Right forelimb (tissue), 1 donor: ENCODE measurements around the gene EHBP1.
"Not testable (repeated sequence)": the region's sequence is repeated elsewhere in the genome, so short reads cannot be mapped to it uniquely, and the experiment has no call there.

Experiments
- DNase-seq: peaks from one replicate; pipeline ENCODE4 v3.0.0-alpha.2; 2018

The EHBP1 gene

DNA sequence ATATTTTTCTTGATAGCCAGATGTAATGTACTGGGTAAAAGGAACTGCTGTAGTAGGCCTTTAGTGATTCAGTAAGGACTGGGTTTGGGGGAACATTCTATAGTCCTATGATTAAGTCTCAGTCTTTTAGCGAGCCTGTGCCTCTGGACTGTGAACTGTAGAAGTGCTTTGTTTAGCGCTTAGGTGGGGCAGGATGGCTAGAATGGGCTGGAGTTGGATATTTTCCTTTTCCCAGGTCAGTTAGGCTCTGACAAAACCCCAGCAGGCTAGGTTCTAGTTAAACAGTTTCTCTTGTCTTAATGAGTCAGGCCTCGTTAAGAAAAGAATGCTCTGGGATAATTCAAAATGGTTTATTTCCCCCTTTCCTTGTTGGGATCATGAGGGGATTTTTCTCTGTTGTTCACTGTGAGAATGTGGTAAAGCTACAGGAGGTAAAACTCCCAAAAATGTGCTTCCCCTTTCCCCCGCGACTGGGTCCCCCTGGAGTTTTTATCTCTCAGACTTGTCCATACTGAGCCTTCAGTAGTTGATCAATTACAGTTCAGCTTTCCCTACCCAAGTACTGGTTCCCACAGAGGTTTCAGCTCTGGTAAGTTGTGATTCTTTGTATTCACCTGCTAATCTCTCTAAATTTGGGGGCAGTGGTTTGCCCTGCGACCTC lies 31.5 kb downstream of the EHBP1 start:
- no peak for DNase-seq

- no peak for DNase-seq
These were observed 33.7 kb downstream of the EHBP1 start for GRCh38 chr2:62738981-62739936.

DNA sequence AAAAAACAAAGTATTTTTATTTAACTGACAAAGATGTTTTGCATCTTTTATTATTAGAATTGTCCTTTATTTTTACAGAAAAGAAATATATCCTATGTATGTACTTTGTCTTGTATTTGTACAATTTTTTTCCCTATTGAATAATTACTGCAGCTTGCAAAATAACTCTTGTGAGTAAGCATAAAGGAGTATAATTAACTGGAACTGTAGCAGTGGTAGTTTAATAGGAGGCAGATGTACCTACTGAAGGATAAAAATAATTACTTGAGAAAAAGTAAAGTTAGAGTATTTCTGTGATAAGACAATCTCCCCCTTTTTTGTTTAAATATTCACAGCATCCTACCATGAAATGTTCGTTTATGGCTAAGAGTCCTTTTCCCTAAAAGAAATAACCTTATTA lies 34.7 kb downstream of the EHBP1 start:
- no peak for DNase-seq

GRCh38 chr2:62741127-62741526 lies 35.6 kb downstream of the EHBP1 start:
- no peak for DNase-seq

DNA sequence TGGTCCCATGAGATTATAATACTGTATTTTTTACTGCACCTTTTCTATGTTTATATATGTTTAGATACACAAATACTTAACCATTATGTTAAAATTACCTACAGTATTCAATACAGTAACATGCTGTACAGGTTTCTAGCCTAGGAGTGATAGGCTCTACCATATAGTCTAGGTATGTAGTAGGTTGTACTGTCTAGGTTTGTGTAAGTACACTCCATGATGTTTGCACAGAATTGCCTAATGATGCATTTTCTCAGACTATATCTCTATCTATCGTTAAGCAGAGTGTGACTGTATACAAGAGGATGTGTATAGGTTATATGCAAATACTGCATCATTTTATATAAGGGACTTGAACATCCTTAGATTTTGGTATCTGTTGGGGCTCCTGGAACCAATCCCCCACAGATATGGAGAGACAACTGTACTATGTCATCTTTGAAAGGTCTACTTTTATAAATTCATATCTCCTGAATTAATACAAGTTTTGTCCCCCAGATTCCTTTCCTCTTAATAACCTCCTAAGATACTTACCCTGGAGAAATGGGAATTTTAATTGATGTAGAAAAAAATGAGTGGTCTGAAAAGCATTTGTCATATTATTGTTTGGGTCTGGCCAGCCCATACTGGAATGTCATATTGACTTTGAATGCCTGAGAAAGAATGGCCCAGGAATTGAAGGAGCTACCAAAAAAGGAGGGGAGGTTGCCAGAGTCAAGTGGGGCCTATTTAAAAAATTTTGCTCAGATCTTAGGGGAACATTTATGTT lies 36.6 kb downstream of the EHBP1 start:
- no peak for DNase-seq

GRCh38 chr2:62743506-62743905 lies 38.0 kb downstream of the EHBP1 start:
- no peak for DNase-seq

DNA sequence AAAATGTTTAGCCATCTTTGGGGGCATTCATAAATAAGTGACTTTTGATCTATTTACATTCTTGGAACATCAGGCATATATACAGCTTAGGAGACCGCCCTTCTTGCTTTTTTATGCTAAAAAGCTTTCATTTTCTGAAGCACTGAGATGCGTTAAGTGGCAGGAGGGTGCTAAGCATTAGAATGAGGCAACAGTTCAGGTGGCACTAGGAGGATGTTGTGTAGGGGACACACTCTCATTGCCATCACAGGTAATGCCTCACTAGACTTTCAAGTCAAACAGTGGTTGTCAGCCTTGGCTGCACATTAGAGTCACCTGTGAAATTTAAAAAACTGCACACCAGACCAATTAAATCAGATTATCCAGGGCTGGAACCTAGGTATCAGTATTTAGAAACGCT lies 39.1 kb downstream of the EHBP1 start:
- DNase-seq: no peak

DNA sequence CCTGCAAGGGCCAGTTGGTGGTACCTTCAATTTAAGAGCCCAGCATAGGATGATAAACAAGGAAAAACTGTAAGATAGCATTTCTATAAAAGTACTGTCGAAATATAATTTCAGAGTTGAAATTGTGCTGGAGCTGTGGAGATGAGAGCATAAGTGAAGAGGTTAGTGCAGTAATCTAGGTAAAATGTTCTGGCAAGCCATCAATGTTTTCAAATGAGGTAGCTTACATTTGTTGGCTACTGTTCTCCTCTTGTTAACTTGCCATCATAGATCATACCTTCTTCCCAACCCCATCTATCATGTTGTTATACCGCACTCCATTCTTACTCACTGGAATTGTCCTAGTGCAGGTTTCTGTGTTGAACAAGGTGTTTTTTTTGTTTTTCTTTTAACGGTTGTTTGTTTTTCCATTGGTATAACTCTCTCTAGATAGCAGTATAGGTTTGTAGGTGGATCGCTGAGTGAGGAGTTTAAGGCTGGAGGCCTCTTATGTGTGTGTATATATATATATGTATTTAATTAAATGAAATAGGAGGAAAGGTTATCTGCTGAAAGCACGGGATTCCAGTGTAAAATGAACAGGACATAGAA lies 40.5 kb downstream of the EHBP1 start:
- DNase-seq: no peak

DNA sequence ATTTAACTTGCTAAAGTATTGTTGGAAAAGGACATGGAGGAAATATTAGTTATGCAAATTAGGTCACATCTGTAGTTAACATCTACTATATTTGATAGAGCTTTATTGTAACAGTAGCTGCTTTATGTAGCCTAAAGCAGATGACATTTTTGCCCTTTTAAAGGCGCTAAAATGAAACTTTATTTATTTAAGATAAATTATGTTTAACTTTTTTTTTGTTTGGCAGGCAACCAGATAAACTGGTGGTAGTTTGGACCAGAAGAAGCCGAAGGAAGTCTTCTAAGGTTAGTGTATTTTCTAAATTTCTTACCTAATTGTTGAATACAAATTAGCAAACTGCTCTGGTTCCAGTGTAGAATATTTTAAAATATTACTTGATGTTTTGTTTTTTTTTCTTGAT lies 41.7 kb downstream of the EHBP1 start:
- no peak for DNase-seq

- DNase-seq: no peak
These were observed 42.4 kb downstream of the EHBP1 start for GRCh38 chr2:62747876-62748275.

DNA sequence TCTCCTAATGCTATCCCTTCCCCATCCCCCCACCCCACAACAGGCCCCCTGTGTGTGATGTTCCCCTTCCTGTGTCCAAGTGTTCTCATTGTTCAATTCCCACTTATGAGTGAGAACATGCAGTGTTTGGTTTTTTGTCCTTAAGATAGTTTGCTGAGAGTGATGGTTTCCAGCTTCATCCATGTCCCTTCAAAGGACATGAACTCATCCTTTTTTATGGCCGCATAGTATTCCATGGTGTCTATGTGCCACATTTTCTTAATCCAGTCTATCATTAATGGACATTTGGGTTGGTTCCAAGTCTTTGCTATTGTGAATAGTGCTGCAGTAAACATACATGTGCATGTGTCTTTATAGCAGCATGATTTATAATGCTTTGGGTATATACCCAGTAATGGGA lies 43.6 kb downstream of the EHBP1 start:
- DNase-seq: not testable (repeated sequence)

- DNase-seq: no peak
These were observed 51.5 kb downstream of the EHBP1 start for GRCh38 chr2:62757029-62757428.

- no peak for DNase-seq
These were observed 54.5 kb downstream of the EHBP1 start for GRCh38 chr2:62760026-62760425.

GRCh38 chr2:62760555-62760954 lies 55.0 kb downstream of the EHBP1 start:
- no peak for DNase-seq

DNA sequence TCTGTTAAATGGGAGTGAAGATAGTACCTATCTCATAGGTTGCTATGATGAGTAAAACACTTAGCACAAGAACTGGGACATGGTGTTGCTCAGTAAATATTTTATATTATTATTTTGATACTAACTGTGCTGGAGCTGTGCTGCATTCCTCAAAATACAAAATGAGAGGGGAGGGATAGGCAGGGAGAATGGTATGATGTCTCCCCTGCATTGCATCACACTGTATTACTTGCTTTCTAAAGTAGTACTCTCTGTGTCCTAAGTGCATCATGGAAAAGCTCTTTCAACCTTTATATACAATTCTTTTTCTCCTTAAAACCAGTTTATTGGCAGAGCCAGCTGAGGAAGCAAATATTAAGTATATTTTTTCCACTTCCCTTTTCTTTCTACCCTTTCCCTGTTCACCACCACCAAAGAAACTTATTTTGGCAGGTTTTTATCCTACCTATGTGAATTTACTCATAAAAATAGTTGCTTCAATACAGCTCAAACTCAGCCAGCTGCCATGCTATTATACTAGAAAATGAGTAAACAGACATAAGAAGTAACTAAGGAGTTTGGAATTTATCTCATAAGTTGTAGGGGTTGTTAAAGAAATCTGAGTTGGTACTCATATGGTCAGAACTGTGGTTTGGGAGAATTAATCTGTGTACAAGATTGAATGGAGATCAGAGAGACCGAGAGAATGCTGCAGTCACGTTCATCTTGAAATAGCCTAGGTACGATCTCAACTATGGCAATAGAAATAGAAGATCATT lies 60.3 kb downstream of the EHBP1 start:
- no peak for DNase-seq

GRCh38 chr2:62768615-62769014 lies 63.1 kb downstream of the EHBP1 start:
- DNase-seq: no peak

GRCh38 chr2:62770629-62771028 lies 65.1 kb downstream of the EHBP1 start:
- DNase-seq: no peak

DNA sequence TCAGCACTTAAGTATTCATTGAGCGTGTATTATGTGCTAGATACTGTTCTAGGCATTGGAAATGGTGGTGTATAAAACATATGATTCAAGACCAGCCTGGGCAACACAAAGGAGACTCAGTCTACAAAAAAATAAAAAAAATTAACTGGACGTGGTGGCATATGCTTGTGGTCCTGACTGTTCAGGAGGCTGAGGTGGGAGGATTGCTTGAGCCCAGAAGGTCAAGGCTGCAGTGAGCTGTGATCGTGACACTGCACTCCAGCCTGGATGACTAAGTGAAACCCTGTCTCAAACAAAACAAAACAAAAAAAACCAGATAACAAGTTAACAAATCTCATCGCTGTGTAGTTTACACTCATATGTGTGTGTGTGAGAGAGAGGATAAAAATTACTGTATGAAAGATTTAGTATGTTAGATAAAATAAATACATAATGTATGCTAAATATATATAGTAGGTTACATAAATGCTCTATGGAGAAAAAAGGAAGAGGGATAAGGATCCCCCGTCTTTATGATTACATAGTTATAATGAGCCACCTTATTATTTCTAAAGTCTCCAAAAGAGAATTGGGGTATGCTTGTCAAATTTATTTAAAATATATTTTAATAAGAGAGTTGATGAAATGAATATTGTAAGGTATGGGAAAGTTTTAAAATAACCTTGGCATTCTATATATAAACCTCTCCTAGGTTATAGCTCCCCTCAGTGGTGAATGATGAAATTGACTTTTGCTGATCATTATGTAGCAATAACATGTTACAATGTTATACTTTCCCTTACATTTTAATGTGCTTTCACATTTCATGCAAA lies 69.2 kb downstream of the EHBP1 start:
- no peak for DNase-seq

- no peak for DNase-seq
These were observed 69.8 kb downstream of the EHBP1 start for GRCh38 chr2:62775367-62775668.

- DNase-seq: no peak
These were observed 78.2 kb downstream of the EHBP1 start for GRCh38 chr2:62783679-62784078.

GRCh38 chr2:62784341-62784740 lies 78.8 kb downstream of the EHBP1 start:
- no peak for DNase-seq

- DNase-seq: no peak
These were observed 79.7 kb downstream of the EHBP1 start for GRCh38 chr2:62785216-62785615.
